Measurements from ENCODE around the gene GMPPB. TPM values are rescaled to one million over a fixed set of nuclear protein-coding genes. Genes with fewer than 3 reads are reported as not detected.
A peak's percentile ranks its signal among the peaks of the same experiment; 100 is the strongest.

GMPPB gene
- polyA plus RNA-seq, 3 donors, result 14.7 to 17.6 (median 17.6) TPM

DNA sequence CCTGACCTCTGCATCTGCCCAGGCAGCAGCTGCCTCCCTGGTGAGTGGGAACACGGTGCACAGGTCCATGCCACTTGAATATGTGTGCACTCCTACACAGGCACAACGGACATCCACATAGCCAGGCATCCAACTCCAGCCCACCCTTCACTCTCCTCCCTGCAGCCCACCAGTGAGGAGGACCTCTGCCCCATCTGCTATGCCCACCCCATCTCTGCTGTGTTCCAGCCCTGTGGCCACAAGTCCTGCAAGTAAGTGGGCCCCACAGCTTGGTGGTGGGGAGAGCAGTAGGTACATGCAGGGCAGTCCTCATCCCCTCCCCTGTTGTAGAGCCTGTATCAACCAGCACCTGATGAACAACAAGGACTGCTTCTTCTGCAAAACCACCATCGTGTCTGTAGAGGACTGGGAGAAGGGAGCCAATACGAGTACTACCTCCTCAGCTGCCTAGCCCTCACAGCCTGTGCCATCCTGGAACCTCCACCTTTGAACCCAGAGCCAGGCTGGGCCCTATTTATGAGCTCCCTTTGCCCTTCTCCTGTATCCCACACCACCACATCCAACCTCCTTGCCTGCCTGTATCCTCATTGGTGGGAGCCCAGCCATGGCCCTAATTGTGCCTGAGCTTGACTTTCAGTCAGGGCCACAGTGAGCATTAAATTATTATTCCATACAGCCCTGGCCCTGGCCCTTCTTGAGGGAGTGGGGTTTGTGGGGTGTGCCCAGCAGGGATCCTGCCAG lies 2.7 kb downstream of the GMPPB start:
- H3K36me3 ChIP-seq (replicated peaks in 1 of 2; ENCODE audit: control insufficient read depth in 1 of 2, insufficient read depth in 2 of 2, low read length in 2 of 2), result peaks cover 16 to 33% of the 10 kb centered on the region in 2 donors
- peaks cover 38% of the 10 kb centered on the region for H3K4me1 Mint-ChIP-seq
- no peak overlapping the region for H3K4me3 ChIP-seq (replicated peaks in 1 of 3; ENCODE audit: low read depth in 2 of 3, low read length in 3 of 3)
- H3K9me3 ChIP-seq (replicated peaks in 1 of 2; ENCODE audit: control insufficient read depth in 1 of 2, insufficient read depth in 1 of 2, low read length in 2 of 2), result no peaks in the 10 kb centered on the region
- peak overlapping the region; percentile 15 to 81 (median 57) for H3K27ac Mint-ChIP-seq
- no peak overlapping the region for H3K9ac ChIP-seq (ENCODE audit: insufficient read depth, low read length, poor library complexity, severe bottlenecking)
- H3K4me2 ChIP-seq (replicated peaks; ENCODE audit: extremely low read depth, low read length, poor library complexity, severe bottlenecking), result no peak overlapping the region
- H3K27ac ChIP-seq (ENCODE audit: low read depth in 1 of 2, low read length in 2 of 2), result peak overlapping the region in 1 of 2 donors; percentile 97
- H3K36me3 Mint-ChIP-seq, result peaks cover 25 to 39% of the 10 kb centered on the region in 2 donors
- H3K4me1 ChIP-seq (ENCODE audit: control insufficient read depth in 1 of 2, insufficient read depth in 2 of 2, low read length in 2 of 2), result peaks cover 32 to 43% of the 10 kb centered on the region in 2 donors
- peaks cover 0 to 7% of the 10 kb centered on the region in 2 donors for H3K27me3 ChIP-seq (ENCODE audit: control insufficient read depth in 2 of 2, insufficient read depth in 2 of 2, low read length in 2 of 2)
- no peak overlapping the region for H3K4me3 Mint-ChIP-seq
- H4K20me1 ChIP-seq (ENCODE audit: insufficient read depth, low read length), result peaks cover 31% of the 10 kb centered on the region
- WGBS (ENCODE audit: insufficient coverage), result 80% methylated on average over 2 of the region's 4 CpGs
- TF ChIP-seq, protein P1, sequence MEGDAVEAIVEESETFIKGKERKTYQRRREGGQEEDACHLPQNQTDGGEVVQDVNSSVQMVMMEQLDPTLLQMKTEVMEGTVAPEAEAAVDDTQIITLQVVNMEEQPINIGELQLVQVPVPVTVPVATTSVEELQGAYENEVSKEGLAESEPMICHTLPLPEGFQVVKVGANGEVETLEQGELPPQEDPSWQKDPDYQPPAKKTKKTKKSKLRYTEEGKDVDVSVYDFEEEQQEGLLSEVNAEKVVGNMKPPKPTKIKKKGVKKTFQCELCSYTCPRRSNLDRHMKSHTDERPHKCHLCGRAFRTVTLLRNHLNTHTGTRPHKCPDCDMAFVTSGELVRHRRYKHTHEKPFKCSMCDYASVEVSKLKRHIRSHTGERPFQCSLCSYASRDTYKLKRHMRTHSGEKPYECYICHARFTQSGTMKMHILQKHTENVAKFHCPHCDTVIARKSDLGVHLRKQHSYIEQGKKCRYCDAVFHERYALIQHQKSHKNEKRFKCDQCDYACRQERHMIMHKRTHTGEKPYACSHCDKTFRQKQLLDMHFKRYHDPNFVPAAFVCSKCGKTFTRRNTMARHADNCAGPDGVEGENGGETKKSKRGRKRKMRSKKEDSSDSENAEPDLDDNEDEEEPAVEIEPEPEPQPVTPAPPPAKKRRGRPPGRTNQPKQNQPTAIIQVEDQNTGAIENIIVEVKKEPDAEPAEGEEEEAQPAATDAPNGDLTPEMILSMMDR (IDR thresholded peaks at IDR 0.05), result no peak
- peaks cover 7 to 9% (median 7%) of the 10 kb centered on the region in 3 donors for H3K27me3 Mint-ChIP-seq (ENCODE audit: low read depth in 3 of 3)
- H3K9me3 Mint-ChIP-seq, result peaks cover 0 to 5% (median 0%) of the 10 kb centered on the region in 7 donors
- no peak overlapping the region for H2AFZ ChIP-seq (ENCODE audit: insufficient read depth, low read depth, low read length, poor library complexity, severe bottlenecking)
- DNase-seq, result peak in 1 of 3 donors; percentile 4
- intact Hi-C loops (cut with micrococcal nuclease), result loop anchor here (5.0 to 10.0 kb wide), 3 partner anchors 46 to 66 kb away; partner anchors contain the start of genes APEH (in 2 of the 2) and IP6K1 (in 2 of the 2)
- H3K79me2 ChIP-seq (ENCODE audit: insufficient read depth, low read length), result peaks cover 22% of the 10 kb centered on the region

DNA sequence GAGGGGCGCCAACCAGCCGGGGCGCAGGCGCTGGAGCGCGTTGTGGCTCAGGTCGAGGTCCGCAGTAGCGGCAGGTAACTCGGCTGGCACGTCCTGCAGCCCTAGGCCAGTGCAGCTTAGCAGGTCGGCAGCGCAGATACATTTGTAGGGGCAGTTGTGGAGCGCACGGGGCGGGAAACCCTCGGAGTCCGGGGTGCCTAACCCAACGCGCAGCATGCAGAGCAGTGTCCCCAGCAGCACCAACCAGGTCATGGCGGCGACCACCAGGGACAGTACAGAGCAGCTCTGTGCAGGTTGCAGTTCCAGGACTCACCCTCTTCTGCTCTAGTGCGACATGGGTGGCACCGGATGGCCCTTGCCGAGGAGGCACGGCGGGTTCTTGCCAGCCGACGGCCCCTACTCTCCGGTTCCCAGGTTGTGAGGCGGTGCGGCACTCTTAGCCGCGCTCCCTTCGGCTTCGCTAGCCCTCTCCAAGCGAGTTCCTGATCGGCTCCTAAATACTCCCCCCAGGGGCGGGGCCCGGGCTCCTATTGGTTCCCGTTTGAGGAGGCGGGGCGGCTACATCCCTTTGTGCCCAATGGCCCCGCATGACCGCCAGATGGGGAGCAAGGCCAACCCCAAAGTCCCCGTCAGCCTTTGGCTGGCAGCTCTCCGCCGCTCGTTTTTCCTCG lies 4.4 kb downstream of the GMPPB start, which contains the start of gene AMIGO3:
AMIGO3 (minus strand) TSS at position 471 of the 671 bp plus-strand sequence; CDS start at position 252, 219 bp downstream.
- Mint-ChIP-seq H3K27me3 (ENCODE audit: low read depth in 3 of 3) (peaks cover 7 to 9% (median 7%) of the 10 kb centered on the region in 3 donors), H3K36me3 (peaks cover 29 to 40% of the 10 kb centered on the region in 2 donors), H3K9me3 (peaks cover 0 to 5% (median 0%) of the 10 kb centered on the region in 7 donors), H3K27ac (peak within 1 kb of the TSS; percentile 32 to 86 (median 72)), H3K4me1 (peaks cover 30% of the 10 kb centered on the region), H3K4me3 (peak within 1 kb of the TSS; percentile 85 to 93)
- peak; percentile 87 to 94 (median 89) for DNase-seq
- Histone ChIP-seq H4K20me1 (ENCODE audit: insufficient read depth, low read length) (peaks cover 31% of the 10 kb centered on the region), H3K9ac (ENCODE audit: insufficient read depth, low read length, poor library complexity, severe bottlenecking) (peak within 1 kb of the TSS; percentile 43), H3K27me3 (ENCODE audit: control insufficient read depth in 2 of 2, insufficient read depth in 2 of 2, low read length in 2 of 2) (peaks cover 0 to 7% of the 10 kb centered on the region in 2 donors), H3K27ac (ENCODE audit: low read depth in 1 of 2, low read length in 2 of 2) (peak within 1 kb of the TSS in 1 of 2 donors; percentile 36), H2AFZ (ENCODE audit: insufficient read depth, low read depth, low read length, poor library complexity, severe bottlenecking) (peak within 1 kb of the TSS; percentile 72), H3K4me1 (ENCODE audit: control insufficient read depth in 1 of 2, insufficient read depth in 2 of 2, low read length in 2 of 2) (peaks cover 26 to 34% of the 10 kb centered on the region in 2 donors), H3K9me3 (replicated peaks in 1 of 2; ENCODE audit: control insufficient read depth in 1 of 2, insufficient read depth in 1 of 2, low read length in 2 of 2) (no peaks in the 10 kb centered on the region), H3K4me3 (replicated peaks in 1 of 3; ENCODE audit: low read depth in 2 of 3, low read length in 3 of 3) (peak within 1 kb of the TSS; percentile 45 to 80 (median 46)), H3K36me3 (replicated peaks in 1 of 2; ENCODE audit: control insufficient read depth in 1 of 2, insufficient read depth in 2 of 2, low read length in 2 of 2) (peaks cover 10 to 33% of the 10 kb centered on the region in 2 donors), H3K4me2 (replicated peaks; ENCODE audit: extremely low read depth, low read length, poor library complexity, severe bottlenecking) (peak within 1 kb of the TSS; percentile 92), H3K79me2 (ENCODE audit: insufficient read depth, low read length) (peaks cover 22% of the 10 kb centered on the region)
- under 1% methylated on average over 46 of the region's 50 CpGs for WGBS (ENCODE audit: insufficient coverage)
- TF ChIP-seq, protein P1 (IDR thresholded peaks at IDR 0.05), result peak; percentile 79
- intact Hi-C loops (cut with micrococcal nuclease), result loop anchor here in 1 of 2 donors (10.0 kb wide), 1 partner anchor 225 kb away; the partner anchor contains the start of gene RBM6

Measured in CD14-positive monocyte (primary cell).